Kidney glomerular epithelial cell (primary cell): ENCODE data around the gene ABCC1.
"Not testable (repeated sequence)": the region's sequence is repeated elsewhere in the genome, so short reads cannot be mapped to it uniquely, and the experiment has no call there.

Experiments
- DNase-seq: peaks from one replicate; lab custom pipeline; 2025; lab: John Stamatoyannopoulos, UW

ABCC1 gene

GRCh38 chr16:16189842-16190241 is 240.4 kb downstream of the ABCC1 start:
- no peak for DNase-seq

- no peak for DNase-seq
Observed at GRCh38 chr16:16190546-16190945, 241.1 kb downstream of the ABCC1 start.

GRCh38 chr16:16190966-16191365 is 241.6 kb downstream of the ABCC1 start:
- not testable (repeated sequence) for DNase-seq

GRCh38 chr16:16191493-16192167 is 242.2 kb downstream of the ABCC1 start:
- no peak for DNase-seq
